ENCODE data around the gene RNF13.
"Not testable (repeated sequence)": the region's sequence is repeated elsewhere in the genome, so short reads cannot be mapped to it uniquely, and the experiment has no call there.

Gene RNF13

DNA sequence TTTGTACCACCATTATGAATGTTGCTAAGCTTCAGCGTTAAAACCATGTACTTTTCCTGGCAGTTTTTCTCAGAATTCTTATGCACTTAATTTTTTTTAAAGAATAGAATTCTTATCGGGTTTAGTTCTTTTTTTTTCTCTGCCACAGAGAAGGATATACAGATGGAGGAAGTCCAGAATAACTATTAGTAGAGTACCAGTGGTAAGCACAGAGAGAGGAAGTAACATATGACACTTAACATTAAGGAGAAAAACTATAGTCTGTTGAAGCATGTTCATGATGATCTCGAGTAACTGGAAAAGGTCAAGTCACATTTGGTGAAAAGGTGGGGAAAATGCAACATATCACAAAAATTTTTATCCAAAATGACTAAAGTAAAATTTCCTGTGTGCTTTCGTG lies 68.9 kb downstream of the RNF13 start:
- H3K9ac ChIP-seq (ENCODE audit: low read depth, low read length) = no peak overlapping the region
- no peaks in the 10 kb centered on the region for H3K36me3 ChIP-seq (ENCODE audit: insufficient read depth, low read length)
- H3K4me1 ChIP-seq (ENCODE audit: control insufficient read depth, insufficient read depth, low read length) = no peaks in the 10 kb centered on the region
- no peak overlapping the region for H3K4me3 ChIP-seq (ENCODE audit: low read length)
- H3K9me3 ChIP-seq (replicated peaks; ENCODE audit: low read length) = no peaks in the 10 kb centered on the region
- H3K4me2 ChIP-seq (ENCODE audit: low read length) = no peak overlapping the region
- no peaks in the 10 kb centered on the region for H3K27me3 ChIP-seq (ENCODE audit: control insufficient read depth, insufficient read depth, low read length)

DNA sequence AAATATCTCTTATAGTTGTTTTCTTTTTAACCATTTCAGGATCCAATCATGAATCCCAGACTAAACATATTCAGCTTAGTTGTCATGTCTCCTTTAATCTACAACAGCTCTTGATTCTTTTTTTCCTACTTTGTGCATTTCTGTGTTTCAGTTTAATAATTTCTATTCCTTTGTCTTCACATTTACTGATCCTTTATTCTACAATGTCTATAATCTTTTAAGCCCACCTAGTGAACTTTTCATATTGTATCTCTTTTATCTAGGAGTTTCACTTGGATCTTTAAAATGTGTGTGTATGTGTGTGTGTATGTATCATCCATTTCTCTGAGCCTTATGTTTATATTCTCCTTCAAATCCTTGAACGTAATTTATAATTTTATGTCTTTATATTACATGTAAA lies 70.1 kb downstream of the RNF13 start:
- Histone ChIP-seq H3K36me3 (ENCODE audit: insufficient read depth, low read length) (no peaks in the 10 kb centered on the region), H3K9me3 (replicated peaks; ENCODE audit: low read length) (no peaks in the 10 kb centered on the region), H3K4me2 (ENCODE audit: low read length) (no peak overlapping the region), H3K27me3 (ENCODE audit: control insufficient read depth, insufficient read depth, low read length) (no peaks in the 10 kb centered on the region), H3K9ac (ENCODE audit: low read depth, low read length) (no peak overlapping the region), H3K4me1 (ENCODE audit: control insufficient read depth, insufficient read depth, low read length) (no peaks in the 10 kb centered on the region), H3K4me3 (ENCODE audit: low read length) (no peak overlapping the region)

DNA sequence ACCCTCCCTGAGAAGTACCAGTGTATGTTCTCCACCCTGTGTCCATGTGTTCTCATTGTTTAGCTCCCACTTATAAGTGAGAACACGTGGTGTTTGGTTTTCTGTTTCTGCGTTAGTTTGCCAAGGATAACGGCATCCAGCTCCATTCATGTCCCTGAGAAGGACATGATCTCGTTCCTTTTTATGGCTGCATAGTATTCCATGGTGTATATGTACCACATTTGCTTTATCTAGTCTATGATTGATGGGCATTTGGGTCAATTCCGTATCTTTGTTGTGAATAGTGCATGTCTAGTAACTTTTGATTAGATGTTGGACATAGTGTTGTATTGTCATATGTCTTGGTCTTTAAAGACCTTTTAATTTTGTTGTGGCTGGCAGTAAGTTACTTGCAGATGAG lies 70.8 kb downstream of the RNF13 start:
- H3K36me3 ChIP-seq (ENCODE audit: insufficient read depth, low read length); H3K4me1 ChIP-seq (ENCODE audit: control insufficient read depth, insufficient read depth, low read length); H3K27me3 ChIP-seq (ENCODE audit: control insufficient read depth, insufficient read depth, low read length); H3K4me3 ChIP-seq (ENCODE audit: low read length); H3K4me2 ChIP-seq (ENCODE audit: low read length); H3K9ac ChIP-seq (ENCODE audit: low read depth, low read length); H3K9me3 ChIP-seq (replicated peaks; ENCODE audit: low read length): not testable (repeated sequence)

DNA sequence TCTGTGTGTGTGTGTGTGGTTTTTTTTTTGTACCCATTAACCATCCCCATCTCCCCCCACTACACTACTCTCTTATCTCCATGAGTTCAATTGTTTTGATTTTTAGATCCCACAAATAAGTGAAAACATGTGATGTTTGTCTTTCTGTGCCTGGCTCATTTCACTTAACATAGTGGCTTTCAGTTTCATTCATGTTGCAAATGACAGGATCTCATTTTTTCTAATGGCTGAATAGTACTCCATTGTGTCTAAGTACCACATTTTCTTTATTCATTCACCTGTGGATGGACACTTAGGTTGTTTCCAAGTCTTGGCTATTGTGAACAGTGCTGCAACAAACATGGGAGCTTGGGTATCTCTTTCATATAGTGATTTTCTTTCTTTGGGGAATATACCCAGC lies 71.8 kb downstream of the RNF13 start:
- not testable (repeated sequence) for H3K4me2 ChIP-seq (ENCODE audit: low read length); H3K4me1 ChIP-seq (ENCODE audit: control insufficient read depth, insufficient read depth, low read length); H3K9ac ChIP-seq (ENCODE audit: low read depth, low read length); H3K27me3 ChIP-seq (ENCODE audit: control insufficient read depth, insufficient read depth, low read length); H3K36me3 ChIP-seq (ENCODE audit: insufficient read depth, low read length); H3K9me3 ChIP-seq (replicated peaks; ENCODE audit: low read length); H3K4me3 ChIP-seq (ENCODE audit: low read length)

DNA sequence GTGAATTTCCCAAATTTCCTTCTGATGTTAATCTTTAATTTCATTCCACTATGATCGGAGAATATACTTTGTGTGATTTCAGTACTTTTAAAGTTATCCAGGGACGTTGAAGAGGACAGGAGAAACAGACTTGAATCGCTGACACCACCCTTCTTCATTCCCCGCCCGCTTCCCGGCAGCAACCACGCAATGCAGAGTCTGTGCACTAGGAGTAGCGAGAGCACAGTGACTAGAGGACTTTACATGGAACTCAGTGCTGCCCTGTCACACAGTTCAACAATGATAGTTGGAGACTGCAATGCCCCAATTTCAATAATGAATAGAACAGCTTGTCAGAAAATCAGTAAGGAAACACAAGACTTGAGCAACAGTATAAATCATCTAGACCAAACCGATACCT lies 73.9 kb downstream of the RNF13 start:
- no peak overlapping the region for H3K4me3 ChIP-seq (ENCODE audit: low read length)
- no peaks in the 10 kb centered on the region for H3K4me1 ChIP-seq (ENCODE audit: control insufficient read depth, insufficient read depth, low read length)
- H3K36me3 ChIP-seq (ENCODE audit: insufficient read depth, low read length) = no peaks in the 10 kb centered on the region
- H3K9me3 ChIP-seq (replicated peaks; ENCODE audit: low read length) = no peaks in the 10 kb centered on the region
- no peak overlapping the region for H3K4me2 ChIP-seq (ENCODE audit: low read length)
- H3K9ac ChIP-seq (ENCODE audit: low read depth, low read length) = no peak overlapping the region
- H3K27me3 ChIP-seq (ENCODE audit: control insufficient read depth, insufficient read depth, low read length) = no peaks in the 10 kb centered on the region

DNA sequence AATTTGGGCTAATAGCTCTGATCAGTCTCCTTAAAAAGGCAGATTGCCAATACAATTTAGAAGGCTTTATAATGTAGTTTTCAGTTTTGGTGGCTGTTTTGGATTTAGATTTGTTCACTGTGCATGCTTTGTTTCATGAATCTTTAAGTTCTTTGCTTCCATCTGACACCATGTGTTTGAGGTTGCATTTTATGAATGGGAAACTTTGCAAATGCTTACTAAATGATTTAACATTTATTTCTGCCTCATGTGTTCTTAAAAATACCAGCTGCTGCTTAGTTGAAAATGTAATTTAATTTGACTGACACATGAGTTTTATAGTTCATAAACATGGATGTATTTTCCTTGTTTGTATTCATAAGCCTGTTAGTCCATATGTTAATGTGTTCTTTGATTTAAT lies 78.6 kb downstream of the RNF13 start:
- no peaks in the 10 kb centered on the region for H3K27me3 ChIP-seq (ENCODE audit: control insufficient read depth, insufficient read depth, low read length)
- H3K9me3 ChIP-seq (replicated peaks; ENCODE audit: low read length) = no peaks in the 10 kb centered on the region
- no peak overlapping the region for H3K4me2 ChIP-seq (ENCODE audit: low read length)
- no peaks in the 10 kb centered on the region for H3K36me3 ChIP-seq (ENCODE audit: insufficient read depth, low read length)
- peaks cover 13% of the 10 kb centered on the region for H3K4me1 ChIP-seq (ENCODE audit: control insufficient read depth, insufficient read depth, low read length)
- H3K9ac ChIP-seq (ENCODE audit: low read depth, low read length) = no peak overlapping the region
- H3K4me3 ChIP-seq (ENCODE audit: low read length) = no peak overlapping the region

DNA sequence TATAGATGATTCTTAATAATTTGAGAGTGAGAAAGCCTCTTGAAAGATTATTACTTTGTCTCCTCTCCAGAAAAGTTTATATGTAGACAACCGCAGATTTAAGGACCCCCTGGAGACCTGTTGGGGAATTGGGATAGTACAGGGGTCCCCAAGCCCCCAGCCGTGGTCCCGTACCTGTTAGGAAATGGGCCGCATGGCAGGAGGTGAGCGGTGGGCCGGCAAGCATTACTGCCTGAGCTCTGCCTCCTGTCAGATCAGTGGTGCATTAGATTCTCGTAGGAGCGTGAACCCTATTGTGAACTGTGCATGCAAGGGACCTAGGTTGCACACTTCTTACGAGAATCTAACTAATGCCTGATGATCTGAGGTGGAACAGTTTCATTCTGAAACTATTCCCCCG lies 79.4 kb downstream of the RNF13 start:
- Histone ChIP-seq H3K4me1 (ENCODE audit: control insufficient read depth, insufficient read depth, low read length) (peaks cover 13% of the 10 kb centered on the region), H3K36me3 (ENCODE audit: insufficient read depth, low read length) (no peaks in the 10 kb centered on the region), H3K9ac (ENCODE audit: low read depth, low read length) (no peak overlapping the region), H3K4me3 (ENCODE audit: low read length) (no peak overlapping the region), H3K9me3 (replicated peaks; ENCODE audit: low read length) (no peaks in the 10 kb centered on the region), H3K4me2 (ENCODE audit: low read length) (no peak overlapping the region), H3K27me3 (ENCODE audit: control insufficient read depth, insufficient read depth, low read length) (no peaks in the 10 kb centered on the region)

DNA sequence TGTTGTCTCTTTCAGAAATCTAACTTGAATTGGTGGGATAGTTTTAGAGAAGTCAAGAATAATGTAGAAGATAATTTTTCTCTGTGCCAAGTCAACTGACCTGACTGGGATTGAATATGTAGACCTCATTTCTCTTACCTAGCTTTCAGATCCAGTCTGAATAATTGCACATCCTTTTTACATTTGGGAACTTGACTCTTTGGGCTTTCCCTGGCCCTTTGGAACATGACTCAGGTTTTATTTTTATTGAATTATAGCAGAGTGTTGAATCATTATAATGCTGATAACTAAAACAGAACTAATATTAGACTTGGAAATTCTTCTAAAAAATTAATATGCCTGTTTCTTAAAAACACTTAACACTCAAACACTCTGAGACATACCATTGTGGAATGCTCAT lies 81.2 kb downstream of the RNF13 start:
- Histone ChIP-seq H3K36me3 (ENCODE audit: insufficient read depth, low read length) (no peaks in the 10 kb centered on the region), H3K9me3 (replicated peaks; ENCODE audit: low read length) (no peaks in the 10 kb centered on the region), H3K4me2 (ENCODE audit: low read length) (no peak overlapping the region), H3K4me1 (ENCODE audit: control insufficient read depth, insufficient read depth, low read length) (peaks cover 26% of the 10 kb centered on the region), H3K27me3 (ENCODE audit: control insufficient read depth, insufficient read depth, low read length) (no peaks in the 10 kb centered on the region), H3K9ac (ENCODE audit: low read depth, low read length) (no peak overlapping the region), H3K4me3 (ENCODE audit: low read length) (no peak overlapping the region)

DNA sequence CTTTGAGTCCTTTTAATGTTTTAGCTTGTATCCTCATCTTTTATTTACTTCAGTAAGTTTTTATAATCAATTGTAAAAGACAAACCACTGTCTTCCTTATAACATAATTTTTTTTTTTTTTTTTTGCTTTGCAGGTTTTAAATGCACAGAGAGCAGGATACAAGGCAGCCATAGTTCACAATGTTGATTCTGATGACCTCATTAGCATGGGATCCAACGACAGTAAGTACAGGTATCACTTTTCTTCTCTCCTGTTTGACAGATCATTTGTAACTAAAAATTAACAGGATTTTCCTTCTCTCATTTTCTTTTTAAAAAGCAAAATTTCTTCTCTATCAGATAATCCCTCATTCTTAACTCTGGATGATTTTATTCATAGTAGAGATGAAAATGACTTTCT lies 82.3 kb downstream of the RNF13 start:
- Histone ChIP-seq H3K4me2 (ENCODE audit: low read length) (no peak overlapping the region), H3K4me1 (ENCODE audit: control insufficient read depth, insufficient read depth, low read length) (peaks cover 28% of the 10 kb centered on the region), H3K9ac (ENCODE audit: low read depth, low read length) (no peak overlapping the region), H3K9me3 (replicated peaks; ENCODE audit: low read length) (no peaks in the 10 kb centered on the region), H3K4me3 (ENCODE audit: low read length) (no peak overlapping the region), H3K36me3 (ENCODE audit: insufficient read depth, low read length) (no peaks in the 10 kb centered on the region), H3K27me3 (ENCODE audit: control insufficient read depth, insufficient read depth, low read length) (no peaks in the 10 kb centered on the region)

DNA sequence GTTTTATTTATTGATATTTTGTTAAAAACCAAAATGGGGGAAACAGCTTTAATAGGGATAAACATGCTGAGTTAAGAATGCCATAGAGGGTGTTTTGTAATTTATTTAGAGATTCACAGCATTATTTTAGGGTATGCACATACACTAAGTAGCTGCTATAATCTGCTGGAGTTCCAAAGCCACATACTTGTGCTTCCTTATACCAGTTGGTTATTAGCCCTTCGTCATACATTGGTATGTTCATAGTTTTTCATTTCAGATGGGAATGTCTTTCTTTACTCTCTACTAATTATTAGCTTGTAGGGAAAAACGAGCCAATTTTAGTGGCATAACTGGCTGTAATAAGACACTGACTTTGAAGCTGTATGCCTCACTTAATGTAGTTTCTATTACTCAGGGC lies 82.8 kb downstream of the RNF13 start:
- H3K9me3 ChIP-seq (replicated peaks; ENCODE audit: low read length) = no peaks in the 10 kb centered on the region
- no peak overlapping the region for H3K4me2 ChIP-seq (ENCODE audit: low read length)
- no peak overlapping the region for H3K4me3 ChIP-seq (ENCODE audit: low read length)

DNA sequence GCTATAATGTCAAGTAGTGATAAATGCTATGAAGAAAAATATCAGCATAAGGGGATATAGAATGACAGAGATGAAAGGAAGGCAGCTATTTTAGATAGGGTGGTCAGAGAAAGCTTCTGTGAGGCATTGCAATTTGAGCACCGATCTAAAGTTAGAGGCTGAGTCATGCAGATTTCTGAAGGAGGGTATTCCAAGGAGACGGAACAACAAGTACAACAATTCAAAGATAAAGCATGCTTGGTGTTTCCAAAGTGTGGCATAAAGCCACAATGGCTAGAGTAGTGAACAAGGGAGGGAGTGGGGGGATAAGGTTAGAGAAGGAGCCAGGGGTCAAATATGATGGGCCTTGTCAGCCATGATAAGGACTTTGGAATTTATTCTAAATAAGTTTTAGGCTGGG lies 85.8 kb downstream of the RNF13 start:
- Histone ChIP-seq H3K4me1 (ENCODE audit: control insufficient read depth, insufficient read depth, low read length) (peaks cover 28% of the 10 kb centered on the region), H3K4me2 (ENCODE audit: low read length) (peak overlapping the region; percentile 14), H3K27me3 (ENCODE audit: control insufficient read depth, insufficient read depth, low read length) (no peaks in the 10 kb centered on the region), H3K4me3 (ENCODE audit: low read length) (no peak overlapping the region), H3K9ac (ENCODE audit: low read depth, low read length) (no peak overlapping the region), H3K36me3 (ENCODE audit: insufficient read depth, low read length) (no peaks in the 10 kb centered on the region), H3K9me3 (replicated peaks; ENCODE audit: low read length) (no peaks in the 10 kb centered on the region)

More for the DNA sequence above, 82.8 kb downstream of the RNF13 start:
- no peaks in the 10 kb centered on the region for H3K36me3 ChIP-seq (ENCODE audit: insufficient read depth, low read length)
- H3K9ac ChIP-seq (ENCODE audit: low read depth, low read length) = no peak overlapping the region
- no peaks in the 10 kb centered on the region for H3K27me3 ChIP-seq (ENCODE audit: control insufficient read depth, insufficient read depth, low read length)
- peaks cover 28% of the 10 kb centered on the region for H3K4me1 ChIP-seq (ENCODE audit: control insufficient read depth, insufficient read depth, low read length)

DNA sequence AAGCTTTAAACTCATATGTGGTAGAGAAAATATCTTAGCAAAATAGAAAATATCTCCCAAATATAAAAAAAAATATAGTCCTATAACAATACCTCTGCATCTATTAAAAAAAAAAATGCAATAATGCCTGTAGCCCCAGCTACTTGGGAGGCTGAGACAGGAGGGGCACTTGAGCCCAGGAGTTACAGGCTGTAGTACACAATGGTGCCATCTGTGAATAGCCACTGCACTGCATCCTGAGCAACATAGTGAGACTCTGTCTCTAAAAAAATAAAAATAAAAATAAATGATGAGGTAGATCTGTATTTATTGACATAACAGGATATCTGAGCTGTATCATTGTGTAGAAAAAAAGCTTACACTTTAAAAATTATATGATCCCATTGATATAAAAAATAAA lies 87.3 kb downstream of the RNF13 start:
- H3K4me1 ChIP-seq (ENCODE audit: control insufficient read depth, insufficient read depth, low read length) = peaks cover 15% of the 10 kb centered on the region
- H3K9ac ChIP-seq (ENCODE audit: low read depth, low read length) = no peak overlapping the region
- no peaks in the 10 kb centered on the region for H3K9me3 ChIP-seq (replicated peaks; ENCODE audit: low read length)
- H3K4me3 ChIP-seq (ENCODE audit: low read length) = no peak overlapping the region
- H3K36me3 ChIP-seq (ENCODE audit: insufficient read depth, low read length) = no peaks in the 10 kb centered on the region
- no peak overlapping the region for H3K4me2 ChIP-seq (ENCODE audit: low read length)
- H3K27me3 ChIP-seq (ENCODE audit: control insufficient read depth, insufficient read depth, low read length) = no peaks in the 10 kb centered on the region

DNA sequence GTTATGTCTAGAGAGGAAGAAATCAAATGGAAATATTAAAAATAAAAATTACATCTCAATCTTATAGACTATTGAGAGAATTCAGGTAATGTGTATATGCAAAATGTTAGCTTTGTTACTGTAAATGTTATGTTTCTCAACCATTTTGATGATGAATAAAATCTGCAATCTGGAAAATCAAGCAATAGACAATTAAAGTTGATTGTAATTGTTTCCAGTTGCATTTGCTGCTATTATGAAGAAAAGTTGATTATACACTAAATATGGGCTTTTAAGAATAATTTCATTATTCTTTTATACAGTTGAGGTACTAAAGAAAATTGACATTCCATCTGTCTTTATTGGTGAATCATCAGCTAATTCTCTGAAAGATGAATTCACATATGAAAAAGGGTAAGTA lies 88.8 kb downstream of the RNF13 start:
- no peaks in the 10 kb centered on the region for H3K9me3 ChIP-seq (replicated peaks; ENCODE audit: low read length)
- no peaks in the 10 kb centered on the region for H3K36me3 ChIP-seq (ENCODE audit: insufficient read depth, low read length)
- H3K4me1 ChIP-seq (ENCODE audit: control insufficient read depth, insufficient read depth, low read length) = peaks cover 15% of the 10 kb centered on the region

More for the DNA sequence above, 88.8 kb downstream of the RNF13 start:
- no peak overlapping the region for H3K4me3 ChIP-seq (ENCODE audit: low read length)
- H3K9ac ChIP-seq (ENCODE audit: low read depth, low read length) = no peak overlapping the region
- H3K4me2 ChIP-seq (ENCODE audit: low read length) = no peak overlapping the region
- H3K27me3 ChIP-seq (ENCODE audit: control insufficient read depth, insufficient read depth, low read length) = no peaks in the 10 kb centered on the region
